HG03045 (cell line): ENCODE results near the gene DMAC2L.

Experiments used
- ATAC-seq: cut with Tn5 transposase; IDR thresholded peaks from one replicate; pipeline ENCODE4 v1.9.1; 2021; ENCODE audit warnings: mild to moderate bottlenecking, moderate library complexity; ENCODE audit not compliant: unreplicated experiment

DMAC2L gene

DNA sequence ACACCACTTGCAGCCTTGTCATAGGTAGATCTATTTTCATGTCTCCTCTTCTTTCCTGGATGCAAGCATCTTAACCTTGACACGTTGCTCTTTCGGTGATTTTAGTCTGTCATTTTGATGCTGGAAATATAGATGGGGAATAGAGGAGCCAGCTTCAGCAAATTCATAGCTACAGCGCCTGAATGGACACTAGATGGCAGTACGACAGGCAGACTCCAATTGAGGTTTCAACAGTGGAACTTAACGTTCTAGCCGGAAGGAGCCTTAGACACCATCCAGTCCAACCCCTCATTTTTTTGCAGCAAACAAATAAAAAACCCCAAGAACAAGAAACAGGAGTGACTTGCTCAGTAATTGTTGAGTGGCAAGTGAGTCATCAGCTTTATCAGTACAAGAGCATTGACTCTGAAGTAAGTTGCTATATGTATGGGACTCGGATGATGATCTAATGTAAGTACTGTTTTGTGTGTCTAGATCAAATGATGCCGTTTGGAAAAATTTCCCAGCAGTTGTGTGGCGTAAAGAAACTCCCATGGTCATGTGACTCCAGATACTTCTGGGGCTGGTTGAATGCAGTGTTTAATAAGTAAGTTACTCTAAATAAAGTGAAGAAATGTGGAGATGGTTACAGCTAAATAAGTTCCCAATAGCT is 9.0 kb downstream of the DMAC2L start:
- peak; percentile 85 for ATAC-seq

GRCh38 chr14:50331596-50331995 is 19.5 kb downstream of the DMAC2L start:
- ATAC-seq = no peak

DNA sequence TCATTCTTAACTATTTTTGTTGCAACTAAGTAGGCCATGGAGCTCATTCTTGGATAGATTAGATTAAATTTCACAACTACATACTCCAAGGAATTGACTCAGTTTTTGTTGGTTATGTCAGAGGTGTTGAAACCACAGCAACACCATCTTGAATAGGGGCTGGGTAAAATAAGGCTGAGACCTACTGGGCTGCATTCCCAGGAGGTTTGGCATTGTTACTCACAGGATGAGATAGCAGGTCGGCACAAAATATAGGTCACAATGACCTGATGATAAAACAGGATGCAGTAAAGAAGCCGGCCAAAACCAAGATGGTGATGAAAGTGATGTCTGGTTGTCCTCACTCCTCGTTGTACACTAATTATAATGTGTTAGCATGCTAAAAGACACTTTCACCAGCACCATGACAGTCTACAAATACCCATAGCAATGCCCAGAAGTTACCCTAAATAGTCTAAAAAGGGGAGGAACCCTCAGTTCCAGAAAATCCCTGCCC is 20.9 kb downstream of the DMAC2L start:
- ATAC-seq = no peak

DNA sequence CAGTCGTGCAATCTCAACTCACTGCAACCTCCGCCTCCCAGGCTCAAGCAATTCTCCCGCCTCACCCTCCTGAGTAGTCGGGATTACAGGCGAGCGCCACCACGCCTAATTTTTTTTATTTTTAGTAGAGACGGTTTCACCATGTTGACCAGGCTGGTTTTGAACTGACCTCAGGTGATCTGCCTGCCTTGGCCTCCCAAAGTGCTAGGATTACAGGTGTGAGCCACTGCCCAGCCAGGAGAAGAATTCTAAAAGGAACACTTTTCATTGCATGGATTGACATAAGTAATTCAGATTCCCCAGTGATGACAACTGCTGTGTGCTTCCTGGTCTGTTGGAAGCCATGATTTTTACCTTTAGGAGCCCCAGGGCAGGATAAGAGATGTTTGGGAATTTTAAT is 22.1 kb downstream of the DMAC2L start:
- no peak for ATAC-seq

- no peak for ATAC-seq
Observed at GRCh38 chr14:50335389-50335788, 23.3 kb downstream of the DMAC2L start.

DNA sequence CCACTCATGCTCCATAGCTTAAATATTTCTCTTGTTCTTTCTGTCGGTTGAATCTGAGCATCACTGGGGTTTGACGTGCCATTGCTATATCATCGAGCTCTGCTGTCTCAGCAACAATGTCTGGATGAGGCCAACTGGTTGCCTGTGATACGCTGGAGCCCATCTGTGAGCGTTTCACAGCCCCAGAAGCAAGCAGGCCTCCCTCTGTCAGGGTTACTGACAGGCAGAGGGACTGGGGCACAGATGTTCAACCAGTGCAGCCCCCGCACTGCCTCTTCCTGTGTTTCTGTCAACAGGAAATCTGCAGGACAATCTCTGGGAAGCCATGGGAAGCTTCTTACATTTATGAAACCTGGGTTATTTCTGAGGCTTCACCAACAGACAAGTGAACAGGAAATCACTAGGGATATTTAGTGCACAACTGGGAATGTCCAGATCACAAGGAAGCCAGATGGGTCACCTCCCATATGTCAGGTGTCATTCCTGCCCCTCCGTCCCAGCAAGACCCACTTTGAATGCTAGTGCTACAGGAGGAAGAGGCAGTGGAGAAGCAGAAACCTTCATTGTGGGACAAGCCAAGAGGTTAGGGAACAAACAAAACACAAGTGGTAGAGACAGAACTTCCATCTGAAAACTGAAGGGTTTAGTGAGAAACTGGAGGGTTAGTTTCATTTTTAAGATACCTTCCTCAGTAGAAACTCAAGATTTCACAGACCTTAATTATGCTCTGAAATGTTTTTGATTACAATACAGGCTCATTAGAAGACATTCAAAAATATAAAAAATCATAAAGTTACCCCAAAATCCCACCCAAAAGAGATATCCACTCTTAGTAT is 24.1 kb downstream of the DMAC2L start:
- no peak for ATAC-seq

DNA sequence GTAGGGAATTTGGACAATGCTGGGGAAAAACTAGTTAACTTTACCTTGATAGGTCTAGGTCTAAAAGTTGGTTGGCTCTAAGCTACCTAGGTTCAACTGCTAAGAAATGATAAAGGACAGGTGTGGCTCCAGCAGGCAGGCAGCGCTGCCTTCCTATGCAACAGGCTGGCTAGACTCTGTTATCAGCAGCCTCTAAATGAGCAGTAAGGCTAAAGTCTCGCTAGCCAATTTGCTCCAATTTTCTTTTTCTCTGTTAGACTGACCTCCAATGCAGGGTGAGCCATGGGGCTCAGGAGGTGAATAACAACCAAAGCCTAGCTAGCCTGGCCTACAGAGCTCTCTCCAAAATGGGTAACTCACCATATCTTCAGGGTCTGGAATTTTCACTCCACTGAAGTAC is 26.5 kb downstream of the DMAC2L start:
- ATAC-seq = no peak

DNA sequence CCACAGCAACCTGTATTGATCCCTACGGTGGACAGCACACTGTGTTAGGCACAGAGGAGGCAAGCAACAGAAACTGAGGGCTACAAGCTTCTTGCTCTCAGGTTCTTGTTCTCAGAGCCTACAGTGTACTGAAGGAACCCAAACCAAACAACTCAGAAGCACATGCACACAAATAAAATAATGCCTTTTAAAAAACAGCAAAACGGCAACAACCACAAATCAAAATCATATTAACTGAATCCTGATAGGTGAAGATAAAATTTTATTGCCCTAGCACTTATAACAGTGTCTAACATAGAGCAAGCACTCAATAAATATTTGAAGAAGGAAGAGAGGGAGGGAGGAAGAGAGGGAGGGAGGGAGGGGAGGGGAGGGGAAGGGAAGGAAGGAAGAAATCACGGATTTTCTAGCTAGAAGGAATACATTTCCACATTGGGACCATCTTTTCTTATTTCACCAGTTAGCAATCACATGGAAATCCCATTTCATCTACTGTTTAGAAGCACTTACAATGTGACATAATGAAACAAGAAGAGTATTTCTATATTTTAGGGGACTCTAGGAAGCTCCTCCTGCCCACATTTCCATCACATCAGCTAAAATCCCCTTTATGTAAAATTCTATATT is 27.2 kb downstream of the DMAC2L start:
- ATAC-seq = no peak

DNA sequence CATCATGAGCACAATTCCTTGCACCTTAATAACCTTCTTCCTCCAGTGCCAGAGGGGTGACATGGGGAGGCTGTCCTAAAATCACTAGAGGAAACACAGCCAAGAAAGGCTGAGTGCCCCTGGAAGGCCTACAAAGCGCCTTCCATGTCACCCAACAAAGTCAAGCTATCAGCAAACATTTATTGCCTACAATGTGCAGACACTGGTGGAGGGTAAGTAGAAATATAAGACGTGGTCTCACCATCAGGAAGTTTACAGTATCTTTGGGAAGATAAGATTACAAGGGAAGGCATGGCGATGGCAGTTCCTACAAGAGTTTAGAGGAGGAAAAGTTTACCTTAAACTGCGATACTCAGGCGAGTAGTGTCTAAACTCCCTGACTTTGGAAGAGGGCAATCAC is 27.9 kb downstream of the DMAC2L start:
- ATAC-seq = no peak

GRCh38 chr14:50340963-50341362 is 28.8 kb downstream of the DMAC2L start:
- ATAC-seq = no peak

DNA sequence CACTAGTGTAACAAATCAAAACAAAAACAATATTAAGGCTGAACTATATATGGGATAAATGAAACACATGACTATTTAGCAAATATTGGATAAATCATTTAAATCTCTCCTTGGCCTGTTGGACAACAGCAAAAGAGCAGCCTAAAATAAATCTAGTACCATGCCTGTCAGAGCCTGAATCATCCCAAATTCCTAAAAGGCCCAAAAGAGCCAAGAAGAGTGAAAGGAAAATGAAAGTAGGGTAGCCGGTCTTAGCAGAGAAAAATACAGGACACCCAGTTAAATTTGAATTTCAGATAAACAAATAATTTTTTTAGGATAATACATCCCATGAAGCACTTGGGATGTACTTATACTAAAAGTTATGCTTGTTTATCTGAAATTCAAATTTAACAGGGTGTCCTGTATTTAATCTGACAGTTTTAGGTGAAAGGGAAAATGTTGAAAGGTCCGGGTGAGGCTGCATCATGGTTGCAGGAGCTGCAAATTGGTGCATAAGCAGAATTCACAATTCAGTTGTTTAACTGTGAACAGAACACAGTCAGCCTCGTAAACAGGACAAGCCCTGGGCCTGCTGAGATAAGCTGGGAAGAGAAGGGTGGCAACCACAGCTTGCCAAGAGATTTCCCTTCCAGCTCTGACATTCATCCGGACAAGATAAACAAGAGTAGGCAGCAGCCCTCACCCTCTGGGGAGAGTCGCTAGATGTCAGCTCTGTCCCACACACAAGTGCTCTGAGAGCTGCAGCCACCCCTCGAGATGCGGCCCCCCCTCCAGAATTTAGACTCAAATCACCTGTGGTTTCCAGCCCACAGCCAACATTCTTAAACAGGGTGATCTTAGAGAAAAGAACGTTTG is 30.3 kb downstream of the DMAC2L start:
- no peak for ATAC-seq

GRCh38 chr14:50343434-50343833 is 31.3 kb downstream of the DMAC2L start:
- no peak for ATAC-seq

- ATAC-seq = peak; percentile 80
Observed at GRCh38 chr14:50344116-50344775, 32.1 kb downstream of the DMAC2L start.

DNA sequence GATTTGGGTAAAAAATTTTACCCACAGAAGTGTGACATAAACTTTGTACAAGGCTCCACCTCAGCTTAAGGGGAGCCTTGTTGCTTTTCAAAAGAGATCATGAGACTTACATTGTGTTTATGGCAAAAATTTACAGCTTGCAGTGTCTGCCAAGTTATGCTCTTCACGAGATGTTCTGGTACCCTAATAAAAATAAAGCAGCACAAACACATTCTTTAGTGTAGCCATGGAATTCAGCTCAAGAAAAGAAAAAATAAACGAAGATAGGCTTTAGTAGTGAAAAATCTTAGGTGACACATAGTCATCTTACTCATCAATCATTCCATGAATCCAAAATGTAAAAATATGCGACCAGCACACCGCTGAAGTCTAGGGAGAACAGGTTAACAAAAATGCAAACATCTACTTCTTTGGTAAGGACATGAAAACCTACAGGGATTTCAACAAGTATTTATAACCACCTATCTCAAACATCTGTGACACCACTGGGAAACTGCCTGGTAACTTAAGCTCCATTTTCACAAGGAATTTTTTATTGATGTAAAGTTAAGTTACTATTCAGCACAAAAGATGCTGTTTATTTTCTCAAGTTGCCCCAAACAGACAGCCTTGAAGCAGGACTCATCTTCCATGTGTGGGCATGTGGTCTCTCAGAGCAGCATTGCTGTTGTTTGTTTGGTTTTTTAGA is 32.9 kb downstream of the DMAC2L start:
- no peak for ATAC-seq

DNA sequence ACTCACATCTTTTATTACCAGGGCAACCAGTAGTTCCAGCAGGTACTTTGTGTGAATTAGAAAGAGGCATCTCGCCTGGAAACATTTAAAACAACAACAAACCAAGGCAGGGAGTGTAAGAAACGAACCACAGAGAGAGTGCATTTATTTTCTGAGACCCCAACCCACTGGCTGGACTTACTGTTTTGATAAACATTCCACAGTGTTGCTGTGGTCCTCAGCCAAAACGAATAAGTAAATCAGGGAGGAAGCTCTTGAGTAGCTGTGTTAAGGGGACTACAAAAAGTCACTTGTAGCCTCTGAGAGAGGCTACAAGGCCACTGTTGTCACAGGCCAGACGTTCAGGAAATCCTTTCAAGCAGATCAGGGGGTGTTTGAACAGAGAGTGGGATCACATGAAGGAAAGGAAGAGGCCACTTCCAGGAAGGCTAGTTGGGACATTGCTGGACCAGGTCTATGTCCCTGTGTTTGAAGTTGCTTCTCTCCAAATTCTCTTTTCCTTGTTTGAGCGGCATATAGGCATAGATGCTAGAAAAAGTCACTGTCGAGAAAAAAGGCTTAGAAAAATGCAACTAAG is 33.8 kb downstream of the DMAC2L start:
- no peak for ATAC-seq

GRCh38 chr14:50347521-50347920 is 35.4 kb downstream of the DMAC2L start:
- no peak for ATAC-seq

DNA sequence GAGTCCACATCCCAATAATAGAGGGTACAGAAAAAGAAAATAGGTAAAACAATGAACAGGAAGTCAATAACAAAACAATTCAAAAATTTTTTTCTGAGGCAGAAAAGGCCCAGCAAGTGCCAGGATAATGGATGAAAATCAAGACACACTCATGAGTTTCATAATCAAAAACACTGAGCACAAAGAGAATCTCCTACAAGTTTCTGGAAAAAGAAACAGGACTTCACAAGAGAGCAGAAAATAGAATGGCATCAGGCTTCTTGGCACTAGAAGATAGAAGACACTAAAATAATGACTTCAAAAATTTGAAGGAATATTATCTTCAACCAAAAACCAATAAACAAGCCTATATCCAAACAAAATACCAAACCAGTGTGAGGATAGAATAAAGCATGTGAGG is 36.8 kb downstream of the DMAC2L start:
- ATAC-seq = no peak

DNA sequence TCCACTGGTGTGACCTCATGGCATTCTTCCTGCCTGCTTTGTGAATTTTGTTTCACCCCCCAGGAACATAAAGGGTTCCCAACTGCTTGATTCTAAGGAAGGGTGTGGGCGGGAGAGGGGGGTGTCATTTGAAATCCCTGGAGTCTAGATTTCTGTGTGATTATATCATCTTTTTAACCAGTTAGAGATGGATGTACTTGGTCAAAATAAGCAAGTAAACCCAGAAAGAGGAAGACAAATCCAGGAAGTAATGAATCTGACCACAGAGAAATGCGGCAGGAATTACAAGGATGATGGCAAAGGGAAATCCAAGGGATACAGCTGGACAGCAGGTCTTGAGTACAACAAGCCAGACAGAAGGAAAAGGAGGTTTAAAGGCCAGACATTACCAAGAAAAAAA is 38.9 kb downstream of the DMAC2L start:
- ATAC-seq = no peak

- ATAC-seq = no peak
Observed at GRCh38 chr14:50352584-50352983, 40.5 kb downstream of the DMAC2L start.
